SK-N-SH (cell line): ENCODE measurements around the gene CLSTN2. TPM values are rescaled to one million over a fixed set of nuclear protein-coding genes. Genes with fewer than 3 reads are reported as not detected.

ENCODE experiments used
- CTCF ChIA-PET: fragments of 300-600, 350-600 bp; formaldehyde crosslinking; extraction: SDS; loops from one replicate; lab custom pipeline; 2021; lab: Yijun Ruan, JAX
- POLR2A ChIA-PET: fragments of 350-600 bp; sonication (Branson Sonifier 250); formaldehyde crosslinking; extraction: SDS; loops from one replicate; lab custom pipeline; 2020; ENCODE audit warnings: antibody characterized with exemption, inconsistent platforms; lab: Yijun Ruan, JAX
- DNase-seq: peaks from one replicate; pipeline ENCODE4 v3.0.0; 2012
- H2AFZ ChIP-seq: fragments of 200-600 bp; sonication (generic); 2 replicates; pipeline ENCODE4 v1.8.1; 2016; ENCODE audit warnings: antibody characterized with exemption, mild to moderate bottlenecking, low read depth
- H3F3A ChIP-seq: fragments of 200-600 bp; sonication (generic); replicated peaks from 2 replicates; pipeline ENCODE3; 2016; ENCODE audit warnings: antibody characterized with exemption, mild to moderate bottlenecking; ENCODE audit not compliant: insufficient read depth
- H3K27ac ChIP-seq, 2 experiments: fragments of 200-500 bp in 1 of 2; fragments of 200-600 bp in 1 of 2; sonication (Bioruptor generic) in 1 of 2; sonication (generic), shearing (Covaris generic) in 1 of 2; 2 replicates each; pipeline versions ENCODE4 v1.5.1 to v1.6.1; 2014 to 2016; ENCODE audit warnings: low read depth in 2 of 2, inconsistent platforms in 1 of 2, low read length in 1 of 2, mild to moderate bottlenecking in 1 of 2, mixed read lengths in 1 of 2
- H3K27me3 ChIP-seq: fragments of 200-600 bp; sonication (generic), shearing (Covaris generic); 2 replicates; pipeline ENCODE4 v1.6.1; 2016; ENCODE audit warnings: mixed run types; ENCODE audit not compliant: insufficient read depth
- H3K36me3 ChIP-seq, 2 experiments: fragments of 200-500 bp in 1 of 2; fragments of 200-600 bp in 1 of 2; sonication (Bioruptor generic) in 1 of 2; sonication (generic) in 1 of 2; replicated peaks in 1 of 2; 2 replicates each; pipeline versions ENCODE3 to v1.5.1; 2014 to 2016; ENCODE audit warnings: low read length in 1 of 2, mild to moderate bottlenecking in 1 of 2; ENCODE audit not compliant: insufficient read depth in 2 of 2, control insufficient read depth in 1 of 2
- H3K4me1 ChIP-seq, 2 experiments: fragments of 200-500 bp in 1 of 2; fragments of 200-600 bp in 1 of 2; sonication (Bioruptor generic) in 1 of 2; sonication (generic), shearing (Covaris generic) in 1 of 2; 2 replicates each; pipeline versions ENCODE4 v1.5.1 to v1.6.1; 2014 to 2016; ENCODE audit warnings: low read depth in 1 of 2, low read length in 1 of 2, mixed run types in 1 of 2; ENCODE audit not compliant: insufficient read depth in 2 of 2, control insufficient read depth in 1 of 2
- H3K4me2 ChIP-seq: fragments of 200-600 bp; sonication (generic), shearing (Covaris generic); 2 replicates; pipeline ENCODE4 v1.6.1; 2017; ENCODE audit warnings: mixed run types
- H3K4me3 ChIP-seq, 2 experiments: fragments of 200-500 bp in 1 of 2; fragments of 200-600 bp in 1 of 2; sonication (Bioruptor generic) in 1 of 2; sonication (generic), shearing (Covaris generic) in 1 of 2; 2 replicates each; pipeline versions ENCODE4 v1.5.1 to v1.8.1; 2014 to 2016; ENCODE audit warnings: low read depth in 2 of 2, inconsistent platforms in 1 of 2, low read length in 1 of 2, mild to moderate bottlenecking in 1 of 2, mixed read lengths in 1 of 2, moderate library complexity in 1 of 2
- H3K79me2 ChIP-seq: fragments of 200-600 bp; sonication (generic); 2 replicates; pipeline ENCODE4 v1.8.1; 2017; ENCODE audit warnings: mild to moderate bottlenecking; ENCODE audit not compliant: insufficient read depth
- H3K9ac ChIP-seq: fragments of 200-600 bp; sonication (generic); 2 replicates; pipeline ENCODE4 v1.6.1; 2017; ENCODE audit warnings: mixed run types
- H3K9me2 ChIP-seq: fragments of 200-600 bp; sonication (generic); 2 replicates; pipeline ENCODE4 v1.6.1; 2017; ENCODE audit warnings: mixed run types
- H3K9me3 ChIP-seq: fragments of 200-600 bp; sonication (generic); 2 replicates; pipeline ENCODE4 v1.6.1; 2017; ENCODE audit warnings: mixed run types, mild to moderate bottlenecking, moderate library complexity
- H4K20me1 ChIP-seq: fragments of 200-600 bp; sonication (generic); 2 replicates; pipeline ENCODE4 v1.6.1; 2017; ENCODE audit warnings: mild to moderate bottlenecking, mixed run types; ENCODE audit not compliant: insufficient read depth
- CHD2 ChIP-seq: fragments of 150-350 bp; IDR thresholded peaks from 2 replicates; pipeline ENCODE4 v1.6.1; 2018; ENCODE audit warnings: low read length; ENCODE audit not compliant: partially characterized antibody
- ELF1 ChIP-seq: IDR thresholded peaks from 2 replicates; pipeline ENCODE4 v1.4.0; 2012
- GATA2 ChIP-seq: sonication (generic); formaldehyde crosslinking; IDR thresholded peaks from 2 replicates; pipeline ENCODE4 v1.5.0; 2020; ENCODE audit warnings: mild to moderate bottlenecking, missing genetic modification reagents
- MEF2A ChIP-seq: IDR thresholded peaks from 2 replicates; pipeline ENCODE4 v1.4.0; 2012; ENCODE audit warnings: low read depth, borderline replicate concordance
- MXI1 ChIP-seq: IDR thresholded peaks from 2 replicates; pipeline ENCODE4 v1.6.1; 2012; ENCODE audit warnings: mild to moderate bottlenecking, low read depth, low read length, improper control_type of control experiment
- NFIC ChIP-seq: IDR thresholded peaks from 2 replicates; pipeline ENCODE4 v1.4.0; 2012; ENCODE audit warnings: borderline replicate concordance
- NRF1 ChIP-seq: IDR thresholded peaks from 2 replicates; pipeline ENCODE4 v1.6.1; 2012; ENCODE audit warnings: low read depth, mild to moderate bottlenecking, low read length
- POLR2AphosphoS5 ChIP-seq: IDR thresholded peaks from 2 replicates; pipeline ENCODE4 v1.6.1; 2012; ENCODE audit warnings: low read depth, low read length
- RCOR1 ChIP-seq: fragments of 150-350 bp; IDR thresholded peaks from 2 replicates; pipeline ENCODE4 v1.6.1; 2017; ENCODE audit warnings: antibody characterized with exemption, low read length
- RFX5 ChIP-seq: IDR thresholded peaks from 2 replicates; pipeline ENCODE4 v1.6.1; 2012; ENCODE audit warnings: mild to moderate bottlenecking, improper control_type of control experiment, low read length
- RXRA ChIP-seq: IDR thresholded peaks from 2 replicates; pipeline ENCODE4 v1.4.0; 2012; ENCODE audit warnings: low read depth, mild to moderate bottlenecking, borderline replicate concordance
- SIN3A ChIP-seq: IDR thresholded peaks from 2 replicates; pipeline ENCODE4 v1.6.1; 2012; ENCODE audit warnings: low read depth, mild to moderate bottlenecking, low read length, moderate library complexity, borderline replicate concordance
- TCF12 ChIP-seq: IDR thresholded peaks from 2 replicates; pipeline ENCODE4 v1.4.0; 2012
- WGBS: methylation state at CpG from one replicate; pipeline ENCODE4 v1.1.6; 2017; ENCODE audit warnings: low lambda C conversion rate; 5-methylcytosine and 5-hydroxymethylcytosine counted together
- polyA plus RNA-seq, 3 experiments: library from polyadenylated mRNA; depleted of rRNA; stranded (reverse); fragments of >200 nt; gene quantifications; 2 replicates each; pipeline ENCODE4 v1.2.3, GENCODE V29; 2012
- TF ChIP-seq, protein P1 (sequence below): IDR thresholded peaks from 2 replicates; pipeline ENCODE4 v1.4.0; 2012; ENCODE audit warnings: low read depth, borderline replicate concordance
- TF ChIP-seq, protein P2 (sequence below): fragments of 200-600 bp; sonication (generic); IDR thresholded peaks from 2 replicates; pipeline ENCODE4 v1.6.1; 2017; ENCODE audit warnings: antibody characterized with exemption, mild to moderate bottlenecking, moderate library complexity
- TF ChIP-seq, protein P3 (sequence below): fragments of 150-350 bp; IDR thresholded peaks from 2 replicates; pipeline ENCODE4 v1.6.1; 2017; ENCODE audit warnings: antibody characterized with exemption, low read length, low read depth, borderline replicate concordance
- TF ChIP-seq, protein P4 (sequence below): IDR thresholded peaks from 2 replicates; pipeline ENCODE4; 2012

Gene CLSTN2
- polyA plus RNA-seq, 1 of the 3 experiments (the other 2 are of a cell fraction) = 0.02 TPM

- no peaks in the 10 kb centered on the region for H3K9me2 ChIP-seq
- ChIA-PET POLR2A (no interaction called here), CTCF (interaction anchor here (0.6 to 1.9 kb wide), 2 partner anchors 11 to 100 kb away, joined by 3 to 4 read pairs; no protein-coding TSS in a partner anchor)
- no peak overlapping the region for H3K27ac ChIP-seq
- no peak for DNase-seq
- no peak overlapping the region for H2AFZ ChIP-seq
- no peaks in the 10 kb centered on the region for H3K36me3 ChIP-seq
- H3K4me1 ChIP-seq = peaks cover 0 to 2% of the 10 kb centered on the region in 2 experiments; a peak in 2 of 4 replicates
- no peaks in the 10 kb centered on the region for H3K79me2 ChIP-seq
- no peaks in the 10 kb centered on the region for H3K9me3 ChIP-seq
- H3K27me3 ChIP-seq = no peaks in the 10 kb centered on the region
- WGBS = 41% methylated on average over 3 of the region's 3 CpGs
- no peaks in the 10 kb centered on the region for H3F3A ChIP-seq
- H3K4me2 ChIP-seq = no peak overlapping the region
- H4K20me1 ChIP-seq = no peaks in the 10 kb centered on the region
- no peak overlapping the region for H3K9ac ChIP-seq
- H3K4me3 ChIP-seq = no peak overlapping the region
- TF ChIP-seq, protein P1, sequence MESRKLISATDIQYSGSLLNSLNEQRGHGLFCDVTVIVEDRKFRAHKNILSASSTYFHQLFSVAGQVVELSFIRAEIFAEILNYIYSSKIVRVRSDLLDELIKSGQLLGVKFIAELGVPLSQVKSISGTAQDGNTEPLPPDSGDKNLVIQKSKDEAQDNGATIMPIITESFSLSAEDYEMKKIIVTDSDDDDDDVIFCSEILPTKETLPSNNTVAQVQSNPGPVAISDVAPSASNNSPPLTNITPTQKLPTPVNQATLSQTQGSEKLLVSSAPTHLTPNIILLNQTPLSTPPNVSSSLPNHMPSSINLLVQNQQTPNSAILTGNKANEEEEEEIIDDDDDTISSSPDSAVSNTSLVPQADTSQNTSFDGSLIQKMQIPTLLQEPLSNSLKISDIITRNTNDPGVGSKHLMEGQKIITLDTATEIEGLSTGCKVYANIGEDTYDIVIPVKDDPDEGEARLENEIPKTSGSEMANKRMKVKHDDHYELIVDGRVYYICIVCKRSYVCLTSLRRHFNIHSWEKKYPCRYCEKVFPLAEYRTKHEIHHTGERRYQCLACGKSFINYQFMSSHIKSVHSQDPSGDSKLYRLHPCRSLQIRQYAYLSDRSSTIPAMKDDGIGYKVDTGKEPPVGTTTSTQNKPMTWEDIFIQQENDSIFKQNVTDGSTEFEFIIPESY = no peak
- TF ChIP-seq RXRA (no peak), GATA2 (CRISPR knock-in tag) (no peak), NRF1 (no peak), MEF2A (no peak)
- TF ChIP-seq, protein P2, sequence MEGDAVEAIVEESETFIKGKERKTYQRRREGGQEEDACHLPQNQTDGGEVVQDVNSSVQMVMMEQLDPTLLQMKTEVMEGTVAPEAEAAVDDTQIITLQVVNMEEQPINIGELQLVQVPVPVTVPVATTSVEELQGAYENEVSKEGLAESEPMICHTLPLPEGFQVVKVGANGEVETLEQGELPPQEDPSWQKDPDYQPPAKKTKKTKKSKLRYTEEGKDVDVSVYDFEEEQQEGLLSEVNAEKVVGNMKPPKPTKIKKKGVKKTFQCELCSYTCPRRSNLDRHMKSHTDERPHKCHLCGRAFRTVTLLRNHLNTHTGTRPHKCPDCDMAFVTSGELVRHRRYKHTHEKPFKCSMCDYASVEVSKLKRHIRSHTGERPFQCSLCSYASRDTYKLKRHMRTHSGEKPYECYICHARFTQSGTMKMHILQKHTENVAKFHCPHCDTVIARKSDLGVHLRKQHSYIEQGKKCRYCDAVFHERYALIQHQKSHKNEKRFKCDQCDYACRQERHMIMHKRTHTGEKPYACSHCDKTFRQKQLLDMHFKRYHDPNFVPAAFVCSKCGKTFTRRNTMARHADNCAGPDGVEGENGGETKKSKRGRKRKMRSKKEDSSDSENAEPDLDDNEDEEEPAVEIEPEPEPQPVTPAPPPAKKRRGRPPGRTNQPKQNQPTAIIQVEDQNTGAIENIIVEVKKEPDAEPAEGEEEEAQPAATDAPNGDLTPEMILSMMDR = no peak
These were observed 142.4 kb downstream of the CLSTN2 start for GRCh38 chr3:140077406-140077805.

GRCh38 chr3:140078343-140078742 is 143.4 kb downstream of the CLSTN2 start:
- H3K27me3 ChIP-seq = no peaks in the 10 kb centered on the region
- no peak overlapping the region for H3K4me3 ChIP-seq
- H3K4me1 ChIP-seq = peaks cover 0 to 2% of the 10 kb centered on the region in 2 experiments; a peak in 1 of 4 replicates
- no peaks in the 10 kb centered on the region for H3F3A ChIP-seq
- H3K36me3 ChIP-seq = no peaks in the 10 kb centered on the region
- CTCF ChIA-PET = interaction anchor here (0.8 to 1.9 kb wide), 3 partner anchors 10 to 14 kb away, joined by 3 to 4 read pairs (median 4); no protein-coding TSS in a partner anchor
- no peak overlapping the region for H2AFZ ChIP-seq
- H3K9me3 ChIP-seq = no peaks in the 10 kb centered on the region
- no peaks in the 10 kb centered on the region for H3K9me2 ChIP-seq
- H3K27ac ChIP-seq = no peak overlapping the region
- POLR2A ChIA-PET = no interaction called here
- no peaks in the 10 kb centered on the region for H3K79me2 ChIP-seq
- no peak for DNase-seq
- no peak overlapping the region for H3K4me2 ChIP-seq
- H4K20me1 ChIP-seq = no peaks in the 10 kb centered on the region
- H3K9ac ChIP-seq = no peak overlapping the region
- WGBS = 15% methylated on average over 4 of the region's 4 CpGs
- TF ChIP-seq MXI1 (no peak), ELF1 (no peak), GATA2 (CRISPR knock-in tag) (no peak), POLR2AphosphoS5 (no peak), TCF12 (no peak), CHD2 (no peak), RCOR1 (no peak), SIN3A (no peak), NFIC (no peak), RFX5 (no peak)
- TF ChIP-seq, protein P3, sequence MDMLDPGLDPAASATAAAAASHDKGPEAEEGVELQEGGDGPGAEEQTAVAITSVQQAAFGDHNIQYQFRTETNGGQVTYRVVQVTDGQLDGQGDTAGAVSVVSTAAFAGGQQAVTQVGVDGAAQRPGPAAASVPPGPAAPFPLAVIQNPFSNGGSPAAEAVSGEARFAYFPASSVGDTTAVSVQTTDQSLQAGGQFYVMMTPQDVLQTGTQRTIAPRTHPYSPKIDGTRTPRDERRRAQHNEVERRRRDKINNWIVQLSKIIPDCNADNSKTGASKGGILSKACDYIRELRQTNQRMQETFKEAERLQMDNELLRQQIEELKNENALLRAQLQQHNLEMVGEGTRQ = no peak
- TF ChIP-seq, protein P4, sequence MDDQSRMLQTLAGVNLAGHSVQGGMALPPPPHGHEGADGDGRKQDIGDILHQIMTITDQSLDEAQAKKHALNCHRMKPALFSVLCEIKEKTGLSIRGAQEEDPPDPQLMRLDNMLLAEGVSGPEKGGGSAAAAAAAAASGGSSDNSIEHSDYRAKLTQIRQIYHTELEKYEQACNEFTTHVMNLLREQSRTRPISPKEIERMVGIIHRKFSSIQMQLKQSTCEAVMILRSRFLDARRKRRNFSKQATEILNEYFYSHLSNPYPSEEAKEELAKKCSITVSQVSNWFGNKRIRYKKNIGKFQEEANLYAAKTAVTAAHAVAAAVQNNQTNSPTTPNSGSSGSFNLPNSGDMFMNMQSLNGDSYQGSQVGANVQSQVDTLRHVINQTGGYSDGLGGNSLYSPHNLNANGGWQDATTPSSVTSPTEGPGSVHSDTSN = no peak
- TF ChIP-seq, protein P1 = no peak
